H1 (cell line): Measurements from ENCODE around the gene C19orf18. TPM values are rescaled to one million over a fixed set of nuclear protein-coding genes. Genes with fewer than 3 reads are reported as not detected.

Experiments
- CTCF ChIA-PET: fragments of 300-600 bp; sonication (Branson Sonifier 250); formaldehyde crosslinking; loops from one replicate; lab custom pipeline; 2021; ENCODE audit not compliant: partially characterized antibody; lab: Charles Lee
- POLR2A ChIA-PET: fragments of 300-600 bp; sonication (Branson Sonifier 250); formaldehyde crosslinking; loops from one replicate; lab custom pipeline; 2021; ENCODE audit warnings: inconsistent platforms; ENCODE audit not compliant: partially characterized antibody; lab: Charles Lee
- DNase-seq, 2 experiments: peaks; one replicate each; pipeline versions ENCODE4 v3.0.0 to v3.0.0-alpha.2; 2010 to 2022; ENCODE audit warnings: low spot score in 2 of 2, low read depth in 1 of 2, mixed read lengths in 1 of 2
- FAIRE-seq: peaks from 2 replicates; lab custom pipeline; 2011; peaks lifted over from hg19 to GRCh38; lab: Jason Lieb, UNC
- H2AFZ ChIP-seq: 2 replicates; pipeline ENCODE4 v1.8.1; 2012; ENCODE audit warnings: low read length, inconsistent platforms
- H2AK5ac ChIP-seq: 2 replicates; pipeline ENCODE4 v1.6.1; 2013; ENCODE audit warnings: low read depth, low read length
- H2BK120ac ChIP-seq: replicated peaks from 2 replicates; pipeline ENCODE3; 2013; ENCODE audit warnings: low read depth, low read length, inconsistent platforms
- H2BK12ac ChIP-seq: 2 replicates; pipeline ENCODE4 v1.6.1; 2013; ENCODE audit warnings: low read depth, low read length
- H2BK15ac ChIP-seq: 2 replicates; pipeline ENCODE4 v1.6.1; 2013; ENCODE audit warnings: low read length
- H2BK20ac ChIP-seq: 2 replicates; pipeline ENCODE4 v1.6.1; 2013; ENCODE audit warnings: low read length
- H2BK5ac ChIP-seq: 2 replicates; pipeline ENCODE4 v1.6.1; 2013; ENCODE audit warnings: low read depth, low read length
- H3K14ac ChIP-seq: 2 replicates; pipeline ENCODE4 v1.6.1; 2013; ENCODE audit warnings: inconsistent platforms; ENCODE audit not compliant: insufficient read length
- H3K18ac ChIP-seq: 2 replicates; pipeline ENCODE4 v1.6.1; 2013; ENCODE audit warnings: low read length; ENCODE audit errors: extremely low read depth
- H3K23ac ChIP-seq: 2 replicates; pipeline ENCODE4 v1.6.1; 2013; ENCODE audit warnings: inconsistent platforms; ENCODE audit not compliant: insufficient read length
- H3K23me2 ChIP-seq: 2 replicates; pipeline ENCODE4 v1.6.1; 2013; ENCODE audit warnings: low read depth, low read length
- H3K27ac ChIP-seq: 2 replicates; pipeline ENCODE4 v1.6.1; 2011; ENCODE audit warnings: low read depth, low read length, inconsistent platforms
- H3K27me3 ChIP-seq, 4 experiments: replicated peaks in 1 of 4; 1 replicate in 1 of 4; 2 replicates in 3 of 4; pipeline versions ENCODE4 v1.6.1 to v1.8.1; 2011 to 2013; ENCODE audit warnings: low read length in 3 of 4, mild to moderate bottlenecking in 3 of 4, inconsistent platforms in 2 of 4, mixed read lengths in 2 of 4, moderate library complexity in 1 of 4; ENCODE audit not compliant: control insufficient read depth in 3 of 4, insufficient read depth in 3 of 4; ENCODE audit errors: extremely low read depth in 1 of 4
- H3K36me3 ChIP-seq, 4 experiments: 2 replicates each; pipeline versions ENCODE4 v1.6.1 to v1.8.1; 2011 to 2013; ENCODE audit warnings: mild to moderate bottlenecking in 4 of 4, low read length in 3 of 4, moderate library complexity in 2 of 4, control low read depth in 1 of 4, inconsistent platforms in 1 of 4; ENCODE audit not compliant: insufficient read depth in 4 of 4, control insufficient read depth in 2 of 4
- H3K4ac ChIP-seq: replicated peaks from 2 replicates; pipeline ENCODE3; 2013; ENCODE audit warnings: low read length, low read depth, mixed read lengths, inconsistent platforms; ENCODE audit not compliant: insufficient read length
- H3K4me1 ChIP-seq, 4 experiments: replicated peaks in 1 of 4; 1 replicate in 1 of 4; 2 replicates in 3 of 4; pipeline versions ENCODE4 v1.6.1 to v1.8.1; 2011 to 2013; ENCODE audit warnings: low read length in 3 of 4, inconsistent platforms in 2 of 4, mixed read lengths in 1 of 4; ENCODE audit not compliant: insufficient read depth in 4 of 4, control insufficient read depth in 3 of 4
- H3K4me2 ChIP-seq, 2 experiments: 2 replicates each; pipeline versions ENCODE4 v1.6.1 to v1.8.1; 2011 to 2013; ENCODE audit warnings: low read depth in 2 of 2, low read length in 2 of 2, control low read depth in 1 of 2, inconsistent platforms in 1 of 2, mild to moderate bottlenecking in 1 of 2; ENCODE audit not compliant: insufficient read depth in 1 of 2
- H3K4me3 ChIP-seq, 4 experiments: fragments of 200-600, 300-600 bp in 1 of 4; sonication (generic), shearing (Covaris generic), sonication (Bioruptor Twin) in 1 of 4; 2 replicates each; pipeline versions ENCODE4 v1.5.1 to v1.8.1; 2011 to 2016; ENCODE audit warnings: low read length in 4 of 4, low read depth in 3 of 4, control low read depth in 2 of 4, inconsistent platforms in 2 of 4, mild to moderate bottlenecking in 2 of 4, mixed read lengths in 1 of 4, moderate library complexity in 1 of 4; ENCODE audit not compliant: insufficient read depth in 2 of 4; ENCODE audit errors: extremely low read depth in 1 of 4
- H3K56ac ChIP-seq: replicated peaks from 2 replicates; pipeline ENCODE3; 2013; ENCODE audit warnings: low read depth, mild to moderate bottlenecking, mixed read lengths, low read length, inconsistent platforms; ENCODE audit not compliant: insufficient read length
- H3K79me1 ChIP-seq: 2 replicates; pipeline ENCODE4 v1.6.1; 2013; ENCODE audit warnings: low read depth, low read length, control low read depth
- H3K79me2 ChIP-seq, 2 experiments: 2 replicates each; pipeline versions ENCODE4 v1.6.1 to v1.8.1; 2012 to 2013; ENCODE audit warnings: low read length in 2 of 2, mild to moderate bottlenecking in 2 of 2, inconsistent platforms in 1 of 2; ENCODE audit not compliant: insufficient read depth in 2 of 2, control insufficient read depth in 1 of 2
- H3K9ac ChIP-seq, 4 experiments: replicated peaks in 1 of 4; 1 replicate in 1 of 4; 2 replicates in 3 of 4; pipeline versions ENCODE4 v1.6.1 to v1.8.1; 2011 to 2013; ENCODE audit warnings: low read depth in 3 of 4, low read length in 3 of 4, control low read depth in 2 of 4, mild to moderate bottlenecking in 2 of 4, moderate library complexity in 2 of 4, inconsistent platforms in 1 of 4; ENCODE audit errors: extremely low read depth in 1 of 4
- H3K9me3 ChIP-seq, 2 experiments: 2 replicates each; pipeline versions ENCODE4 v1.6.1 to v1.8.1; 2012 to 2013; ENCODE audit warnings: mild to moderate bottlenecking in 2 of 2, moderate library complexity in 2 of 2, control low read depth in 1 of 2, inconsistent platforms in 1 of 2, low read depth in 1 of 2, low read length in 1 of 2, mixed read lengths in 1 of 2; ENCODE audit not compliant: insufficient read depth in 2 of 2
- H4K20me1 ChIP-seq, 2 experiments: replicated peaks in 1 of 2; 2 replicates each; pipeline versions ENCODE3 to v1.8.1; 2011 to 2013; ENCODE audit warnings: inconsistent platforms in 2 of 2, low read length in 2 of 2, mild to moderate bottlenecking in 1 of 2; ENCODE audit not compliant: insufficient read depth in 2 of 2, control insufficient read depth in 1 of 2
- H4K5ac ChIP-seq: 2 replicates; pipeline ENCODE4 v1.6.1; 2013; ENCODE audit warnings: low read length, low read depth, mixed read lengths, inconsistent platforms; ENCODE audit not compliant: insufficient read length
- H4K8ac ChIP-seq: 2 replicates; pipeline ENCODE4 v1.8.0; 2013; ENCODE audit warnings: mild to moderate bottlenecking, moderate library complexity, low read length, inconsistent platforms; ENCODE audit not compliant: insufficient read depth; ENCODE audit errors: extremely low read depth
- H4K91ac ChIP-seq: replicated peaks from 2 replicates; pipeline ENCODE3; 2013; ENCODE audit warnings: low read length, mixed read lengths, inconsistent platforms; ENCODE audit not compliant: insufficient read length
- BCL11A ChIP-seq, 2 experiments: IDR thresholded peaks; one replicate each; pipeline ENCODE4 v1.6.1; 2011; ENCODE audit warnings: low read depth in 2 of 2, low read length in 2 of 2, mild to moderate bottlenecking in 2 of 2
- HDAC2 ChIP-seq, 2 experiments: fragments of 300-600 bp in 1 of 2; sonication (generic) in 1 of 2; IDR thresholded peaks; 2 replicates each; pipeline ENCODE4 v1.6.1; 2011 to 2012; ENCODE audit warnings: low read depth in 2 of 2, low read length in 2 of 2, mild to moderate bottlenecking in 2 of 2, moderate library complexity in 2 of 2, borderline replicate concordance in 1 of 2, inconsistent platforms in 1 of 2
- KDM1A ChIP-seq: fragments of 200-600, 300-600 bp; sonication (generic); IDR thresholded peaks from 2 replicates; pipeline ENCODE4 v1.7.1; 2016; ENCODE audit warnings: mild to moderate bottlenecking, low read length, borderline replicate concordance
- SIX5 ChIP-seq: IDR thresholded peaks from 2 replicates; pipeline ENCODE4 v1.6.1; 2011; ENCODE audit warnings: mild to moderate bottlenecking, low read depth, low read length
- YY1 ChIP-seq: IDR thresholded peaks from 2 replicates; pipeline ENCODE4 v1.6.1; 2011; ENCODE audit warnings: low read depth, mild to moderate bottlenecking, low read length
- WGBS, 2 experiments: shearing (Covaris generic) in 1 of 2; methylation state at CpG; one replicate each; pipeline versions ENCODE4 v1.1.6 to v1.1.7; 2013 to 2015; ENCODE audit warnings: low lambda C conversion rate in 2 of 2, mixed read lengths in 2 of 2, inconsistent platforms in 1 of 2, low coverage in 1 of 2, missing lambda C conversion rate in 1 of 2; ENCODE audit not compliant: insufficient replicate concordance in 2 of 2, insufficient coverage in 1 of 2, insufficient read length in 1 of 2; ENCODE audit errors: extremely low coverage in 1 of 2, missing lambda C conversion rate in 1 of 2; 5-methylcytosine and 5-hydroxymethylcytosine counted together
- polyA plus RNA-seq, 7 experiments: library from polyadenylated mRNA; depleted of rRNA in 3 of 7; stranded (reverse) in 5 of 7; unstranded in 2 of 7; fragments of >200 nt in 5 of 7; fragments of 200-250 nt in 2 of 7; gene quantifications; 1 replicate in 5 of 7; 2 replicates in 1 of 7; 4 replicates in 1 of 7; pipeline versions ENCODE4 v1.2.1 to v1.2.3, GENCODE V29; 2011 to 2013; ENCODE audit warnings: missing spikeins in 2 of 7, mixed read lengths in 2 of 7
- total RNA-seq: library from RNA; stranded (reverse); fragmentation: NEBNext Ultra II Directional; extraction: Animal tissue kit (Norgen Biotek cat#: 25700); gene quantifications from 2 replicates; pipeline ENCODE4 v1.2.1, GENCODE V29; 2021
- TF ChIP-seq, protein P1 (sequence below): IDR thresholded peaks from 2 replicates; pipeline ENCODE4 v1.6.1; 2012; ENCODE audit warnings: inconsistent platforms

The C19orf18 gene
- total and polyA plus RNA-seq, 2 of the 8 experiments (the other 6 are each of a cell fraction or from before 2014, with no cell fraction given): 0.12 to 0.99 TPM

DNA sequence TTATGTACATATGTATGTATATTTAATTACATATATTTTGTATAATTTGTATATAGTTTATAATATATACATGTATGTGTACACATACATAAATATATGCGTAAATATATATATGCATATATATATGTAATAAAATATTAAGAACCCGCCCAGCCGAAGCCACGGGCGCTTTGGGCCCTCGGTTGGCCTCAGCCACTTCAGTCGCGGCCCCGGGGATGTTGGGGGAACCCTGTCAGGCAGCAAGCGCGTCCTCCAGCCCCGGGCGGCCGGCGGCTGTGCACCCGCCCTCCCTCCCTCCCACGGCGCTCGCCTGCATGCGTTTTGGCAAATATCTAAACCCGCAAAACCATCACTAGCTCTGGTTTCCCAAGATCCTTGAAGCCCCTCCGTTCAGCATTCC is 36.2 kb upstream of the C19orf18 start:
- Histone ChIP-seq H3K4me3 (no peak overlapping the region), H2BK12ac (no peak overlapping the region), H2BK15ac (no peak overlapping the region), H3K79me1 (no peaks in the 10 kb centered on the region), H2BK20ac (no peak overlapping the region), H3K79me2 (no peaks in the 10 kb centered on the region), H3K27ac (no peak overlapping the region), H4K5ac (no peak overlapping the region), H2BK5ac (no peak overlapping the region)
- TF ChIP-seq BCL11A (IDR thresholded peaks at IDR 0.05; ENCODE audit: low read depth in 2 of 2, low read length in 2 of 2) (no peak), YY1 (no peak), HDAC2 (IDR thresholded peaks at IDR 0.05; ENCODE audit: borderline replicate concordance in 1 of 2, low read depth in 2 of 2, low read length in 2 of 2) (no peak), SIX5 (no peak), KDM1A (no peak)
- TF ChIP-seq, protein P1, sequence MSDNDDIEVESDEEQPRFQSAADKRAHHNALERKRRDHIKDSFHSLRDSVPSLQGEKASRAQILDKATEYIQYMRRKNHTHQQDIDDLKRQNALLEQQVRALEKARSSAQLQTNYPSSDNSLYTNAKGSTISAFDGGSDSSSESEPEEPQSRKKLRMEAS: no peak
- TF ChIP-seq, all 59 proteins: peak for 0
- Histone ChIP-seq H2AK5ac (no peak overlapping the region), H3K4me1 (peaks cover 0 to 3% (median 0%) of the 10 kb centered on the region in 4 experiments; a peak in 1 of 7 replicates), H4K20me1 (peaks cover 0 to 2% of the 10 kb centered on the region in 2 experiments), H3K27me3 (no peaks in the 10 kb centered on the region), H3K23ac (no peak overlapping the region), H3K36me3 (peaks cover 2 to 37% (median 9%) of the 10 kb centered on the region in 4 experiments; a peak in 6 of 8 replicates), H3K14ac (no peak overlapping the region), H4K8ac (no peak overlapping the region), H3K4ac (no peak overlapping the region), H4K91ac (no peak overlapping the region), H3K9ac (no peak overlapping the region), H3K9me3 (peaks cover 31 to 50% of the 10 kb centered on the region in 2 experiments; a peak in 3 of 4 replicates), H2BK120ac (no peak overlapping the region), H3K18ac (no peak overlapping the region), H3K4me2 (no peak overlapping the region; a peak in 1 of 4 replicates), H3K23me2 (no peaks in the 10 kb centered on the region; the same call in 1 of the 2 replicates), H2AFZ (no peak overlapping the region), H3K56ac (no peak overlapping the region)
- 90% methylated on average over 8 of the region's 22 CpGs; no CpG with 5 or more reads in 1 of the 2 experiments for WGBS, 2 experiments
- CTCF ChIA-PET: interaction anchor here (1.3 kb wide), 1 partner anchor 12 kb away, joined by 3 read pairs; no protein-coding TSS in a partner anchor
- DNase-seq (no peak), FAIRE-seq (no peak)
- POLR2A ChIA-PET: interaction anchor here (0.5 to 1.4 kb wide), 8 partner anchors 8 to 176 kb away, joined by 3 to 6 read pairs (median 3); partner anchors contain the start of genes ZNF135 and ZNF606
